RPMI7951 (cell line): ENCODE measurements around the gene DLD. TPM values are rescaled to one million over a fixed set of nuclear protein-coding genes. Genes with fewer than 3 reads are reported as not detected.
"Not testable (repeated sequence)": the region's sequence is repeated elsewhere in the genome, so short reads cannot be mapped to it uniquely, and the experiment has no call there.

ENCODE experiments used
- DNase-seq: peaks from one replicate; pipeline ENCODE4 v3.0.0-alpha.2; 2012; ENCODE audit warnings: low read depth
- total RNA-seq: library from RNA; depleted of rRNA; stranded (reverse); fragments of >200 nt; shearing (Covaris generic); gene quantifications from 2 replicates; pipeline ENCODE4 v1.2.3, GENCODE V29; 2014

DLD gene
- total RNA-seq, 1 experiment from 2014 or later = 75.2 TPM

DNA sequence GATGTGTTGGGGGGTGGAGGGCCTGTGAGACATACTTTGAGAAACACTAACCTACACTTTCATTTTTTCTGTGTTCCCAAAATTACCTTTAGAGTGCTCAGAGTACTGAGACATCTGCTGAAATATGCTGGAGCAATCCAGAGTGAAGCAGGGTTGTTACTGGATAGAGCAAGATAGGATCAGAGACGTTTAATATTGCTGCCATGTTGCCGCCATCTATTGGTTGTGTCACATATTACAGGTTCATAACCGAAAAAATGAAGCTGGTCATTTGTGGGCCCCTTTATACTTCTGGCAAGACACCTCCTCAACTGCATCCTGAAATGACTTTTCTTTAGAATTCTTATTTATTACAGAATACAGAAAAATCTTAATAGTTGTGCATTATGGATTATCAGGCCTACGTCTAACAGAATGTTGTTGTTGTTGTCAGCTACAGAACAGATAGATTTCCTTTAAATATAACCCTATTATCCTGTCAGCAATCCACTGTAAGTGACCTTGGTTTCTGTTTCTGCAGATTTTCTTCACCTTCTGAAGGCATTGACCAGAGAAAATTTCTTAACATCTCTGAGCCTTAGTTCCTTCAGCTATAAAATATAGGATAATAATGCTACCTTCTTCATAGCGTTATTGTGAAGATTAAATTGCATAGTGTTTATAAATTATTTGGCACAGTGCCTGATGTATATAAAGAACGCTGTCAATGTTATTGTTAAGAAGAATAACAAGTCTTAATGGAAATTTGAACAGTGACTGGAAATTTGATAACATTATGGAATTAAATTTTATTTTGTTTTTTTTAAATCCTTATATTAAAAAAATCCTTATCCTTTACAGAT lies 16.2 kb upstream of the DLD start:
- peak; percentile 63 for DNase-seq

DNA sequence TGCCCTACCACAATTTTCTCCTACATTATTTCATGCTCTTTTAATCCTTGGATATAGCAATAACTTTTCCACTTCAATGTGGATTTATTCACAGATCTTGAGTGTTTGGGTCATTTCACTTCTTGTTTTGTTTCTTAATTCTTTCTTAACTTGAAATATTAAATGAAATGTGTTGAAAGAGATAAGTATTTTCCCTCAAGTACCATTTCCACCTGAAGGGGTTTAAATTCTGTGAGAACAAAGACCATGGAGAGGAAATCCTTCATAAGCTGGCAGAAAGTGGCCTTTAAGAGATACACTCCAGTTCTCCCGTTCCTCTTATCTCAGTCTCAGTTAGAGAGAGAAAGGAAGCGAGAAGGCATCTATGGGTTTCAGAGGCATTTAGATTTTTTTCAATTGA lies 14.1 kb upstream of the DLD start:
- DNase-seq = no peak

DNA sequence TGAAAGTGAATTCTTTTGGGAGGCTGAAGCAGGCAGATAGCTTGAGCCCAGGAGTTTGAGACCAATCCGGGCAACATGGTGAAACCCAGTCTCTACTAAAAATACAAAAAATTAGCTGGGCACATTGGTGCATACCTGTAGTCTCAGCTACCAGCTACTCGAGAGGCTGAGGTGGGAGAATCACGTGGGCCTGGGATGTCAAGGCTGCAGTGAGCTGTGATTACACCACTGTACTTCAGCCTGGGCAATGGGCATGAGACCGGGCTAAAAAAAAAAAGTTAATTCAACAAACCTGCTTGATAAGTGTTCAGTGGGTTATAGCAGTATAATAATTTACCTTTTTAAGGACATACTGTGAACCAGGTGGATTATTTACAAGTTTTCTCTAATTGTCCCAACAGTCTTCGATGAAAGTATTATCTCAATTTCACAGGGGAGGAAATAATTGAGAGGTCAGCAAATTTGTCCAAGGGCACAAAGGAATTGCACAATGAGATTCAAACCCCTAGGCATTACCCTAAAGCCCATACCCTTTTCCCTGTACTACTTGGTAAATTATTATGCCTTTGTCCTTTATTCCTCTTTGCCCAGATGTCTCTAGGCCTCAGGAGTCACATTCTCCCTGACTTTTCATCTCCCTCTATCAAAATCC lies 13.1 kb upstream of the DLD start:
- no peak for DNase-seq

DNA sequence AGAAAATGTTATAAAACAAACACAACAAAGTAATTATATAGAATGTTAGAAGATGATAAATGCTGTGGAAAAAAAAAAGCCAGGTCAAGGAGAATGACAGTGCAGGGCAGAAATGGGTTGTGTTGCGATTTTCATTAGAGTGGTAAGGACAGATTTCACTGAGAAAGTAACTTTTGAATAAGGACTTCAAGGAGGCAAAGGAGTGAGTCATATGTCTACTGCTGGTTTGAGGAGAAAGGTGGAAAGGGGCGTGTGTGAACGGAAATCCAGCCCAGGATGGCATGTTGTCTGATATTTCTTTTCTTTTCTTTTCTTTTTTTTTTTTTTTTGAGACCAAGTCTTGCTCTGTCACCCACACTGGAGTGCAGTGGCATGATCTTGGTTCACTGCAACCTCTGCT lies 12.3 kb upstream of the DLD start:
- no peak for DNase-seq

DNA sequence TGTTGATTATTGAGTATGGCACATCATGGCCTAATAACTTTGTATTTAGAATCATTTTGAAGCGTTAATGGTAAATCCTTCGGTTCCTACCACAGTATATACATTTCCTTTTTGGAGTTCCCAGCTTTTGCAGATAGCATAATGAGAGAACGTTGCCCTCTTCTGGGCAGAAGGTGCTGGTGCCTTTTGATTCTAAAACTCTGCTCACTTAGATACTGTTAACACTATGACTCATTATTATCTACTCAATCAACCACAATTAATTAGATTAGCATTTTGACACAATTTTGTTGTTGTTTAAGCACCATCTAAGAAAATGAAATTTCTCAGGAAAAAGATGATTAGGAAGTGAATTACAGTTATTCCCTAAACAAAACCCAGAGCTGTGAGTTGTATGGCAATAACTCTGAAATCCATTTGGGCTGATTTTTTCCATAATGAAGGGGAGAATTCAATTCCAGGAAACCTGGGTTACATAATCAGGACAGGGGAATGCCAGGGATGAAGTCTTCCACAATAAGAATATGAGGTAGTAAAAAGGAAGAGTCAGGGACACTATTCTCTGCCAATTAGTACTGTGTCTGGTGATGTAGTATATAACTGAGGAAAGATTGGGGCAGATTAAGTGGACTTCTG lies 11.5 kb upstream of the DLD start:
- peak; percentile 64 for DNase-seq

DNA sequence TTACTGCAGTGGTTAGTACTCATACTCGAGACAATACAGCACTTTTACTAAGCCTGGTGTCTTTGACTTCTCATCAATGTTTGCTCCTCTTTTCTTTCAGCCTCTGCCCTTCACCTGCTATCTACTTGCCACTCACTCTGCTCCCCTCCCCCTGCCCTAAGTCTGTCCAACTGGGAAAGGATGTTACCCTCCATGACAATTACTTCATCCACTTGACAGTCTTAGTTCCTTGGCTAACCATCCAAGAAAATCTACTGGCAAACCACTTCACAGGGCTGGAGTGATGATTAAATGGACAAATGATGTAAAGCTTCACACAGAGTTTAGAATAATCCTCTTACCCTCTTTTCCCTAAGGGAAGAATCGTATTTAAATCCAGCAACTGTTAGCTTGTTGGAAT lies 8.2 kb upstream of the DLD start:
- DNase-seq = no peak

DNA sequence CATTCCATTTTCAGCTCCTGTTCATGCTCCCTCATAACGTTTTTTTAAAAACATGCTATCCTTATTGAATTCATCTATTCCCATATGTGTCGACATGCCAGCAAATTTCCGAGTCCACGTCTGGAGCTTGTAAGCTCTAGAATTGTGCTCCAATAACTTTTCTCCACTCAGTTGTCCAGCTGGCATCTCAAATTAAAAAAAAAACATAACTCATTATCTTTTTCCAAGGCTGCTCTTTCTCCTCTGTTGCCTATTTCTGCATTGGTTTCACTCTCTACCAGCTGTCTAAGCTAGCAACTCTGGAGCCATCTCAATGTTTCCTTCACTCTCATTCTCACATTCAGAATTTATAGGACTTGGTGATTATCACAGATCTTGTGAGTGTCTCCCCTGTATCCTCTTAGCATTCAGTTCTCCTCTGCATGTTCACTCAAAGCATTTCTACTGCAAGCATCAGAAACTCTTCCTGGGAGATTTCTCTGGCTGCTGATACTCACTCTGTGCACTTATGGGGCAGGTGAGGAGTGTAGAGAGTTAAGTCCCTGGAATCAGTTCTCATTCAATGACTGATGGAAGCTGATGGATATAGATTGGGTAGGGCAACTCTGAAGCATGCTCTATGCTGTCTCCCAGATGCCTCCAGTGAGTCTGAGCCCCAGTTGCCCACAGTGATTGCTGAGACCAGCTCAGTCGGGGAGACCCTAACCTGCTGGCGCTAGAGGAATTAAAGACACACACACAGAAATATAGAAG lies 6.7 kb upstream of the DLD start:
- no peak for DNase-seq

DNA sequence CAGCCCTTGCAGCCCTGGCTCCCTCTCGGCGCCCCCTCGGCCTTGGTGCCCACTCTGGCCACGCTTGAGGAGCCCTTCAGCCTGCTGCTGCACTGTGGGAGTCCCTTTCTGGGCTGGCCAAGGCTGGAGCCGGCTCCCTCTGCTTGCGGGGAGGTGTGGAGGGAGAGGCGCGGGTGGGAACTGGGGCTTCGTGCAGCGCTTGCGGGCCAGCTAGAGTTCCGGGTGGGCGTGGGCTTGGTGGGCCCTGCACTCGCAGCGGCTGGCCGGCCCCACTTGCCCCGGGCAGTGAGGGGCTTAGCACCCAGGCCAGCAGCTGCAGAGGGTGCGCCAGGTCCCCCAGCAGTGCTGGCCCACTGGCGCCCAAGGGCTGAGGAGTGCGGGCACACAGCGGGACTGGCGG lies 3.2 kb upstream of the DLD start:
- not testable (repeated sequence) for DNase-seq

DNA sequence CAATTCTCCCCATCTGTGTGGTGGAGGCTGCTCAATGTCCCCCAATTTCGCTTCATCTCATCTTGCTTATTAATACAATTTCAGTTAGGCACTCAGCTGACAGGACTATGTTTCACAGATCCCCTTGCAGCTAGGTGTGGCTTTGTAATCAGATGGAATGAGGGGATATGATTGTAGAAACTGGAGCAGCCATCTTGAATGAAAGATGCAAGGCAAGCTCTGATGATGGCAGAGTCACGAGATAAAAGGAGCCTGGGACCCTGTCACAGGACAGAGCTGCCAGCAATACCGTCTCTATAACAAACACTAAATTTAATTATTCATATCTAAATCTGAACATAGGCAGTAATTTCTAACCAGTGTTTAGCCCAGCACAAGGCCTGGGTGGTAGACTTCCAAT lies 991 bp upstream of the DLD start:
- DNase-seq = no peak

DNA sequence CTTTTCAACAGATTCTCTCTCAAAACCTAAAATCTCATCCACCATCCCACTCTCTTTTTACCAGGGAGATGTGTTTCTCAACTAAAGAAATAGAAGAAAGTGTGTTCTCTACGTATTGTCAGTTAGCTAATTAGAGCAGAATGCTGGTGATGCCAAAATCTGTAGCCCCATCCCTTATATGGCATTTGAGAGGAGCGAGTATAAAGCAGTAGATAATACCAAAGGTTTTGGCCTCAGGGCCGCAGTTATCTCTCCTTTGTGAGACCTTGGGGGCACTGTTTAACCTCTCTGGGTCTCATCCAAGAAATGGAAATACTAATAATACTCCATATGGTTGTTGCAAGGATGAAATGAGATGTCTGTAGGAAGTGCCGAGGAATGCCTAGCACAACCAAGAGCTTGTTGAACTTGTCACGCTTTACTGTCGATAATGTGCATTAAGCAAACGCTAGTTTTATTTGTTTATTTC lies 456 bp upstream of the DLD start:
- DNase-seq = no peak

DNA sequence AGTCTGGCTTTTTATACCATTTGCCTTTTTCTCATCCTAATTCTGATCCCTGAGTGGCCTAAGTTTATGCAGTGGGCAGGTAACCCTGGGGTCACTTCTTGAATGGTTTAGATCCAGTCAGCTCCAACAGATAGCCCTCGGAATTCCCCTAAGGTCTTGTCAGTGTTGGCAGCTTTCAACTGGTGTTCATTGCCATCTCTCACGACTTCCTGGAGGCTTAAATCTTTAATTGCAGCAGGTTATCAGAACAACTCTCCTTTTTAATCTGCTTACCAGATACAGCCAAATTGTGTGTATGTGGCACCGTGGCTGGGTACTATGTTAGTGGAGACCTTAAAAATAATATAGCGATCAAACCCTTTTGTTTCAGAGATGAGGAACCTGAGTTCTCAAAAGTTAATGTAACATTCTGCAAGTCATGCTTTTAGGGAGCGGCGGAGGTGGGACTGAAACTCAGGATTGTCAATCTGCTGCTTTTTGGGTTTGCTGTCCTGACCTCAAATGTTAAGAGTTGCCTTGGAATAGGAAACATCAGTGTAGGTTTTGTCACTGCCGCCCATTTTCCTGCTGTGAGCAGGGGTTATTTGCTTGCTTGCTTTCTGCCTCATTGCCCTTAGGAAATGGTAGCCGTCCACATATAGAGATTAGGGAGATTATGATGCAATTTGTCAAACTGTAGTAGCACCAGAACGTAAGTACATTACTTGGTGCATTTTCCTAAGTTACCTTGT lies 818 bp downstream of the DLD start:
- DNase-seq = peak; percentile 9

DNA sequence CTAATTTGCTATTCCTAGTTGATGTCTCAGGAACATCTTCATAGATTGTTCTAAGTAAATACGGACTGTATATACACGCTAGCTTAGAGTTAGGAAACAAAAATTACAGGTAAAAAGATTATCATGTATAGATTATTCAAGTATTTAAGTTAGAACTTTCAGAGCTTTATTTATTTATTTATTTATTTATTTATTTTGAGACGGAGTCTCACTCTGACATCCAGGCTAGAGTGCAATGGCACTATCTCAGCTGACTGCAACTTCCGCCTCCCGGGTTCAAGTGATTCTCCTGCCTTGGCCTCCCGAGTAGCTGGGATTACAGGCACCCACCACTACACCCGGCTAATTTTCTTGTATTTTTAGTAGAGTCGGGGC lies 1.4 kb downstream of the DLD start:
- not testable (repeated sequence) for DNase-seq

DNA sequence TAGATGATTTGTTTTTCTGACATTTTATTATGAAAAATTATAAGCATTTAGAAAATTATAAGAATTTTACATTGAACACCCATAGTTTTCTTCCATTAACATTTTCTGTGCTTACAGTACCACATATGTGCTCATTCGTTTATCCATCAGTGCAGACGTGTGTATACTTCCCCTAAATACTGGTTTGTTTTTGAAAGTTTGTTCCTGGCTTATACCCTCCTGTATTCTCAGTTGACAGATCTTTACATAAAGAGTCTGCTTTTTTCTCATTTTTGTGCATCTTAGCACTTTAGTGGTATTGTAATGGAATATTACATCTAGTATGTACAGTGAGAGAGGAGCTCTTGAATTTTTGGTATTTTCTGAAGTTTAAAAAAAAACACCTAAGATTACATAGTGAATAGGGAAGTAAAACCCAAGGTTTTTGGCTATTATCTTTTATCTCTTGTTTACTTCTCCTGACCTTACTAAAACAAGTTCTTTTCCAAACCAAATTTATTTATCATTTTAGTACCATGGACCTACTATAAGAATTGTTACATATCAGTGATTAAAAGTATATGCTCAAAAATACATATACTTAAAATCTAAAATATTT lies 8.1 kb downstream of the DLD start:
- DNase-seq = no peak

DNA sequence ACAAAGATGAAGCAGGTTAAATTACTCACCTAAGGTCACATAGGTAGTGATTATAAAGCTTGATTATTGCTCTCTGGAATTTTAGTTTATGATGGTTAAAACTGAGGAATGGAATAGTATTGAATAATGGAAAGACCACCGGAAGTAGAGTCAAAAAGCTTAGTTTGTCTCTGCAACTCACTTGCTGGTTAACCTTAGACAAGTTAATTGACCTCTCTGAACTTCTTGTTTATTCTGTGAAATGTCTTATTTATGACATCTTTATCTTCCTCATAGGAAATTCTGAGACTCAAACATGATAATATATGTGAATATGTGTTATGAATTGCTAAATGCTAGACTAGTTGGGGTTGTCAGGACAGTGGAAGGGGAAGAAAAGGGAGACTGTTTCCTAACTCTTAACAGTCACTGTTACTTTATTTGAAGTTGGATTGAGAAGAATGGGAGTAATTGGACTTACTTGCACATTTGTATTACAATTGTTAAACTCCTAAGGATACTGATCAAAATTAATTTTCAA lies 9.6 kb downstream of the DLD start:
- DNase-seq = no peak

DNA sequence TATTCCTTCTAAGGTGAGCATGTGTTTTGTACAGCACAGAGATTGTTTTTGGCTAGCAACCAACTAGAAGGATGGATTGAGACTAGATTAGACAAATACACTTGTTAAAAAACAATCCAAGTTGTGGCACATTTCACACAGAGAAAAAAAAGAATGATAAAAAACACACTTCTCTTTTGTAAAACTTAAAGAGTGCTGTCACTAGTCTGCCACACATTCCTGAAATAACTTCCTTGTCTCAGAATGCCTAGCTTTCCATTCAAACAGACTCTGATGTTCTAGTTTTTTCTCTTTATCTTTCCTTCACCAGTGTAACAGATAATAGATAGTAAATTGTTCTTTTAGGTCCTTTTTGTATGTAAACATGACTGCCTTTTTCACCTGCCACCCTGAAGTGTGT lies 11.4 kb downstream of the DLD start:
- no peak for DNase-seq

DNA sequence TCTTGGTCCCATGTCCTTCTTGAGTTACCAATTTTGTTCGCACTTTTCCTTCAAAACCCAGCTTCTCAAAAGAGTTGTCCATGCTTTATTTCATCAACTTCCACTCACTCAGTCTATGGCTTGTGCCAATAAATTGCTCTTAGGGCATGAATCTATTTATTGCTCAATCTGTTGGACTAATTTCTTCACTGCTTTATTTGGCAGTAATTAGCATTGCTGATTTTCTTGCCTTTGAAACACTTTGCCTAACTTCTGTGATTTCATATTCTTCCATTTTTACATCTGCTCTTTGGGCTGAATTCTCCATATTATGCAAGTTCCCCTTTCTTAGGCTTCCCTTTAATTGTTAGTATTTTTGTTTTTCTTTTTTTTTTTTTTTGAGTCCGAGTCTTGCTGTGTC lies 16.8 kb downstream of the DLD start:
- no peak for DNase-seq

DNA sequence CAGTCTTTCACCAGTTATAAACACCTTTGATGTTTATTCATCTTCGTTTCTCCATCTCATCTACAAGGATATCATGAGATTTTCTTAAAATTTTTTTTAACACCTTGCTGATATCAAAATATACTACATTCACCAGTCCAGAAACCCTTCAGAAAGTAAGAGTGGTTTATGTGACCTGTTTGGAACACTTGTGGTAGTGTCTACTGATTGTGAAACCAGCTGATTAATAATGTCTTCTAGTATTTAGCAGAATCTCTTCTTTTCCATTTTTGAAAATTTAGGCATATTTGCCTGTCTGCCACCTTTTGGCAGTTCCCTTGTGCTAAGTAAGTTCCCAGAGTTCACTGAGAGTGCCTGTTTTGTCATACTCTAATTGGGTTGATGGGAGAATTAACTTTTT lies 18.5 kb downstream of the DLD start:
- no peak for DNase-seq

DNA sequence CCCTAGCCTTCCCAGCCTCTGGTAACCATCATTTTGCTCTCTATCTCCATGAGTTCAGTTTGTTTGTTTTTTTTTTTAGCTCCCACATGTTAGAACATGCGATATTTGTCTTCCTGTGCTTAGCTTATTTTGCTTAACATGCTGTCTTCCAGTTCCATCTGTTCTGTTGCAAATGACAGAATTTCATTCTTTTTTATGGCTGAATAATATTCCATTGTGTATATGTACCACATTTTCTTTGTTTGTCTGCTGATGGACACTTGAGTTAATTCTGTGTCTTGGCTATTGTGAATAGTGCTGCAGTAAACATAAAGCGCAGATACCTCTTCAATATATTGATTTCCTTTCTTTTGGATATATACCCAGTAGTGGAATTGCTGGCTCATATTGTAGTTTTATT lies 21.0 kb downstream of the DLD start:
- DNase-seq = no peak

DNA sequence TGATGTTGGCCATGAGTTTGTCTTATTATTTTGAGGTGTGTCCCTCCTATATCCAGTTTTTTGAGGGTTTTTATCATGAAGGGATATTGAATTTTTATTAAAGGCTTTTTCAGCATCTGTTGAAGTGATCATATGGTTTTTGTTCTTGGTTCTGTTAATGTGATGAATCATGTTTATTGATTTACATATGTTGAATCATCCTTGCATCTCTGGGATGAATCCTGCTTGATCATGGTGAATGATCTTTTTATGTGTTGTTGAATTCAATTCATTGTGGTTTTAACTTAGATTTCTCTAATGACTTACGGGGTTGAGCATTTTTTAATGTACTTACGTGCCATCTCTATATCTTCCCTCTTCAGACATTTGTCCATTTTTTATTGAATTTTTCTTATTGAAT lies 22.9 kb downstream of the DLD start:
- DNase-seq = peak; percentile 25

DNA sequence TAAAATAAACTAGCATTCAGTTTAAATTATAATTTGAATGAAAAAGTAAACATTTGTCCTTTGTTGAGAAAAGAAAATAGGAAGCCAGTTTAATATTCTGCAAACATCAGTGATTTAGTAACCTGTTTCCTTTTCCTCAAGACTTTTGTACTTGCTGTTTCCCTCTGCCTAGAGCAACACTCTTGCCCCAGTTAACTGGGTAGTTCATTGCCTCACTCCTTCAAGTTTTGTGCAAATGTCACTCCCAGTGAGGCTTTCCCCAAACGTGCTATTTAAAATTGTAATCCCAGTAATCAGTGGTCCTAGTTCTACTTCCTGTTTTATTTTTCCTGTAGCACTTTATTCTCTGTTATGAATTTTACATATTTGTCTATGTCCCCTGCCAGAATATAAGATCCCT lies 23.8 kb downstream of the DLD start:
- DNase-seq = no peak

DNA sequence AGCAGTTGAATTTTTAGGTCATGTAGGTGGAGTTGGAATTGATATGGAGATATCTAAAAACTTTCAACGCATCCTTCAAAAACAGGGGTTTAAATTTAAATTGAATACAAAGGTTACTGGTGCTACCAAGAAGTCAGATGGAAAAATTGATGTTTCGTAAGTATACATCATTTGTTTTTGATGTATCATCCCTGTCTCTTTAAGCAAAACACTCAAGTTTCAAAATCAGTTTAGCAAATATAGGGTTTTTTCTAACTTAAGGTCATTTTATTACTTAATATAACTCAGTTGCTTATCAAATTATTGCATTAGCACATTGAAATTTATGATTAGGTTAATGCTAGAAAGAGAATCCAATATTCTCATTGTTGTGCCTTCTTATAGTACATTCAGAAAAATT lies 24.6 kb downstream of the DLD start:
- no peak for DNase-seq
